ENCODE results near the gene ACKR3.

The ACKR3 gene

GRCh38 chr2:236602678-236603077 lies 33.1 kb downstream of the ACKR3 start:
- no peak for DNase-seq (ENCODE audit: low spot score)
- ChIA-PET POLR2A (ENCODE audit: low non-redundant PET) (no interaction called here), CTCF (no interaction called here)
- no peak overlapping the region for H3K27ac ChIP-seq
- no peak for TF ChIP-seq CTCF (conservative IDR thresholded peaks at IDR 0.05; ENCODE audit: low read depth)

- ChIA-PET CTCF (interaction anchor here (0.7 kb wide), 1 partner anchor 226 kb away, joined by 3 read pairs; no protein-coding TSS in a partner anchor), POLR2A (ENCODE audit: low non-redundant PET) (no interaction called here)
- no peak overlapping the region for H3K27ac ChIP-seq
- no peak for DNase-seq (ENCODE audit: low spot score)
- no peak for TF ChIP-seq CTCF (conservative IDR thresholded peaks at IDR 0.05; ENCODE audit: low read depth)
Observed at GRCh38 chr2:236603361-236604015, 33.9 kb downstream of the ACKR3 start.

- TF ChIP-seq CTCF (conservative IDR thresholded peaks at IDR 0.05; ENCODE audit: low read depth) = no peak
- no peak overlapping the region for H3K27ac ChIP-seq
- DNase-seq (ENCODE audit: low spot score) = no peak
- POLR2A ChIA-PET (ENCODE audit: low non-redundant PET) = no interaction called here
- CTCF ChIA-PET = no interaction called here
Observed at GRCh38 chr2:236604575-236605344, 35.1 kb downstream of the ACKR3 start.

GRCh38 chr2:236605345-236605734 lies 35.7 kb downstream of the ACKR3 start:
- ChIA-PET POLR2A (ENCODE audit: low non-redundant PET) (no interaction called here), CTCF (no interaction called here)
- no peak for DNase-seq (ENCODE audit: low spot score)
- H3K27ac ChIP-seq = no peak overlapping the region
- no peak for TF ChIP-seq CTCF (conservative IDR thresholded peaks at IDR 0.05; ENCODE audit: low read depth)

- CTCF ChIA-PET = interaction anchor here (0.6 to 0.7 kb wide), 2 partner anchors 313 to 397 kb away, joined by 3 to 4 read pairs; no protein-coding TSS in a partner anchor
- H3K27ac ChIP-seq = no peak overlapping the region
- TF ChIP-seq CTCF (conservative IDR thresholded peaks at IDR 0.05; ENCODE audit: low read depth) = no peak
- DNase-seq (ENCODE audit: low spot score) = no peak
- POLR2A ChIA-PET (ENCODE audit: low non-redundant PET) = no interaction called here
Observed at GRCh38 chr2:236606023-236606422, 36.4 kb downstream of the ACKR3 start.

- DNase-seq (ENCODE audit: low spot score) = no peak
- POLR2A ChIA-PET (ENCODE audit: low non-redundant PET) = no interaction called here
- TF ChIP-seq CTCF (conservative IDR thresholded peaks at IDR 0.05; ENCODE audit: low read depth) = no peak
- no peak overlapping the region for H3K27ac ChIP-seq
- CTCF ChIA-PET = no interaction called here
Observed at GRCh38 chr2:236607471-236608187, 38.0 kb downstream of the ACKR3 start.
